Effector memory CD4-positive, alpha-beta T cell (primary cell): ENCODE results near the gene ABR.
"Not testable (repeated sequence)": the region's sequence is repeated elsewhere in the genome, so short reads cannot be mapped to it uniquely, and the experiment has no call there.

Source experiments
- DNase-seq, 3 donors: peaks; one replicate each; pipeline ENCODE4 v3.0.0-alpha.2; 2020
- H3K27ac ChIP-seq: 2 replicates; pipeline ENCODE4 v1.7.0; 2013; ENCODE audit warnings: mild to moderate bottlenecking, low read length, moderate library complexity; ENCODE audit not compliant: insufficient read depth, poor library complexity, severe bottlenecking
- H3K27me3 ChIP-seq: replicated peaks from 2 replicates; pipeline ENCODE4 v1.7.0; 2013; ENCODE audit warnings: mild to moderate bottlenecking, low read length; ENCODE audit not compliant: insufficient read depth, control insufficient read depth, poor library complexity, severe bottlenecking
- H3K36me3 ChIP-seq: 2 replicates; pipeline ENCODE4 v1.7.0; 2013; ENCODE audit warnings: mild to moderate bottlenecking, low read length, moderate library complexity; ENCODE audit not compliant: control insufficient read depth, insufficient read depth
- H3K4me1 ChIP-seq: 2 replicates; pipeline ENCODE4 v1.7.0; 2013; ENCODE audit warnings: low read length, mild to moderate bottlenecking; ENCODE audit not compliant: control insufficient read depth, insufficient read depth, poor library complexity, severe bottlenecking
- H3K4me3 ChIP-seq: 2 replicates; pipeline ENCODE4 v1.7.0; 2013; ENCODE audit warnings: low read length, low read depth, mild to moderate bottlenecking; ENCODE audit not compliant: insufficient read depth, poor library complexity, severe bottlenecking
- H3K9me3 ChIP-seq: 2 replicates; pipeline ENCODE4 v1.7.0; 2013; ENCODE audit warnings: mild to moderate bottlenecking, low read length, moderate library complexity; ENCODE audit not compliant: control insufficient read depth

ABR gene

GRCh38 chr17:978103-979093 is 201.4 kb downstream of the ABR start:
- Histone ChIP-seq H3K4me1 (peaks cover 12% of the 10 kb centered on the region), H3K9me3 (no peaks in the 10 kb centered on the region), H3K27me3 (peaks cover 19% of the 10 kb centered on the region), H3K27ac (no peak overlapping the region), H3K36me3 (no peaks in the 10 kb centered on the region), H3K4me3 (peak overlapping the region; percentile 37)
- DNase-seq, result no peak

GRCh38 chr17:977166-977565 is 202.6 kb downstream of the ABR start:
- DNase-seq, result no peak
- peaks cover 19% of the 10 kb centered on the region for H3K27me3 ChIP-seq
- H3K36me3 ChIP-seq, result no peaks in the 10 kb centered on the region
- no peak overlapping the region for H3K27ac ChIP-seq
- H3K9me3 ChIP-seq, result no peaks in the 10 kb centered on the region
- H3K4me1 ChIP-seq, result peaks cover 12% of the 10 kb centered on the region
- no peak overlapping the region for H3K4me3 ChIP-seq

GRCh38 chr17:976312-976711 is 203.5 kb downstream of the ABR start:
- Histone ChIP-seq H3K27ac (no peak overlapping the region), H3K36me3 (no peaks in the 10 kb centered on the region), H3K4me1 (peaks cover 12% of the 10 kb centered on the region), H3K27me3 (peaks cover 19% of the 10 kb centered on the region), H3K9me3 (no peaks in the 10 kb centered on the region), H3K4me3 (no peak overlapping the region)
- no peak for DNase-seq

GRCh38 chr17:975371-975915 is 204.3 kb downstream of the ABR start:
- Histone ChIP-seq H3K4me3 (no peak overlapping the region), H3K36me3 (no peaks in the 10 kb centered on the region), H3K27ac (no peak overlapping the region), H3K4me1 (peaks cover 12% of the 10 kb centered on the region), H3K27me3 (peaks cover 19% of the 10 kb centered on the region), H3K9me3 (no peaks in the 10 kb centered on the region)
- no peak for DNase-seq

GRCh38 chr17:974778-975177 is 205.0 kb downstream of the ABR start:
- not testable (repeated sequence) for DNase-seq, H3K27ac ChIP-seq, H3K4me1 ChIP-seq, H3K9me3 ChIP-seq, H3K36me3 ChIP-seq, H3K4me3 ChIP-seq
- peaks cover 19% of the 10 kb centered on the region for H3K27me3 ChIP-seq

- Histone ChIP-seq H3K4me3 (no peak overlapping the region), H3K4me1 (peaks cover 1% of the 10 kb centered on the region), H3K27me3 (peaks cover 11% of the 10 kb centered on the region), H3K36me3 (no peaks in the 10 kb centered on the region), H3K9me3 (no peaks in the 10 kb centered on the region), H3K27ac (no peak overlapping the region)
- no peak for DNase-seq
Observed at GRCh38 chr17:973053-973452, 206.7 kb downstream of the ABR start.

- DNase-seq, H3K4me1 ChIP-seq, H3K9me3 ChIP-seq, H3K4me3 ChIP-seq, H3K36me3 ChIP-seq, H3K27ac ChIP-seq, H3K27me3 ChIP-seq: not testable (repeated sequence)
Observed at GRCh38 chr17:971861-972260, 207.9 kb downstream of the ABR start.

GRCh38 chr17:970364-970763 is 209.4 kb downstream of the ABR start:
- Histone ChIP-seq H3K9me3 (no peaks in the 10 kb centered on the region), H3K27ac (no peak overlapping the region), H3K36me3 (no peaks in the 10 kb centered on the region), H3K4me1 (no peaks in the 10 kb centered on the region), H3K4me3 (no peak overlapping the region), H3K27me3 (peaks cover 5% of the 10 kb centered on the region)
- DNase-seq, result no peak

GRCh38 chr17:969811-970355 is 209.9 kb downstream of the ABR start:
- H3K9me3 ChIP-seq, result no peaks in the 10 kb centered on the region
- no peak overlapping the region for H3K27ac ChIP-seq
- H3K36me3 ChIP-seq, result no peaks in the 10 kb centered on the region
- no peak overlapping the region for H3K4me3 ChIP-seq
- H3K27me3 ChIP-seq, result peaks cover 5% of the 10 kb centered on the region
- no peaks in the 10 kb centered on the region for H3K4me1 ChIP-seq
- no peak for DNase-seq
